DND-41 (cell line): ENCODE results near the gene INHBA.

Source experiments
- CTCF ChIP-seq: IDR thresholded peaks from 2 replicates; pipeline ENCODE4 v1.5.1; 2012; ENCODE audit warnings: borderline replicate concordance, low read length, moderate library complexity, mild to moderate bottlenecking; ENCODE audit not compliant: poor library complexity, severe bottlenecking; ENCODE audit errors: extremely low read depth
- EZH2 ChIP-seq: IDR thresholded peaks from 3 replicates; pipeline ENCODE4 v1.6.1; 2012; ENCODE audit warnings: borderline replicate concordance, low read depth, mild to moderate bottlenecking, moderate library complexity, low read length, inconsistent platforms; ENCODE audit not compliant: severe bottlenecking

- no peak for TF ChIP-seq CTCF
- TF ChIP-seq EZH2: no peak
Observed at GRCh38 chr7:41652267-41652666, 50.6 kb downstream of the INHBA start.
